HG03097 (cell line): Measurements from ENCODE around the gene FKBP2.

Experiments
- ATAC-seq: cut with Tn5 transposase; IDR thresholded peaks from one replicate; pipeline ENCODE4 v1.9.1; 2021; ENCODE audit not compliant: unreplicated experiment, low FRiP score

Gene FKBP2

DNA sequence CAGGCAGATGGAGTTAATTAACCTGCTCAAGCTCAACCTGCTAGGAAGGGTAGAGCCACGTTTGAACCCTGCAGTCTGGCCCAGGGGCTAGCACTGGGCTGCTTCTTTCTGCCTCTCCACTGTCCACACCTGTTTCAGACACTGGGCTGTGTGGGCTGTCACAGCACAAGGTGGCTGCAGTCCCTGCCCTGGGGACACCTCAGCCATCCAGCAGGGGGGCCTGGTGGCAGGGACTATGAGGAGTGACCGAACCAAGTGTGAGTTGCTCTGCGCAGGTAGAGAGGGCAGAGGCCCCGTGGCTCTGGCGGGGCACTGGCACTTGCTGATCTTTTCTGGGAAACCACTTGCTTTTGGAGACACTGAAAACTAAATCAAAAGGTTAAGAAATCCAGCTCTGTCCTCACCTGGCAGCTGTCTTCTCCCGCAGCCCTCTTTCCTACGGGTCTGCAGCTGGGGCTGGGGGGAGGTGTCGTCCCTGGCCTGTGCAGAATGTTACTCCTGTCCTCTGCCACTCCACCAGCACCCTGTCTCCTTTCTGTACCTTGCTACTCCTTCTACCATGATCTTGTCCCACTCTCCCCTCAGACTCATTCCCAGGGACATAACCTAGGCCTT lies 37.8 kb downstream of the FKBP2 start:
- no peak for ATAC-seq

- ATAC-seq: no peak
Observed at GRCh38 chr11:64281957-64282770, 41.3 kb downstream of the FKBP2 start.

- no peak for ATAC-seq
Observed at GRCh38 chr11:64283092-64283491, 42.2 kb downstream of the FKBP2 start.

- peak; percentile 49 for ATAC-seq
Observed at GRCh38 chr11:64284048-64284961, 43.4 kb downstream of the FKBP2 start, which contains the start of gene BAD. TSS of gene BAD (minus strand) at chr11:64284665. CDS start at chr11:64284368, 297 bp downstream.

DNA sequence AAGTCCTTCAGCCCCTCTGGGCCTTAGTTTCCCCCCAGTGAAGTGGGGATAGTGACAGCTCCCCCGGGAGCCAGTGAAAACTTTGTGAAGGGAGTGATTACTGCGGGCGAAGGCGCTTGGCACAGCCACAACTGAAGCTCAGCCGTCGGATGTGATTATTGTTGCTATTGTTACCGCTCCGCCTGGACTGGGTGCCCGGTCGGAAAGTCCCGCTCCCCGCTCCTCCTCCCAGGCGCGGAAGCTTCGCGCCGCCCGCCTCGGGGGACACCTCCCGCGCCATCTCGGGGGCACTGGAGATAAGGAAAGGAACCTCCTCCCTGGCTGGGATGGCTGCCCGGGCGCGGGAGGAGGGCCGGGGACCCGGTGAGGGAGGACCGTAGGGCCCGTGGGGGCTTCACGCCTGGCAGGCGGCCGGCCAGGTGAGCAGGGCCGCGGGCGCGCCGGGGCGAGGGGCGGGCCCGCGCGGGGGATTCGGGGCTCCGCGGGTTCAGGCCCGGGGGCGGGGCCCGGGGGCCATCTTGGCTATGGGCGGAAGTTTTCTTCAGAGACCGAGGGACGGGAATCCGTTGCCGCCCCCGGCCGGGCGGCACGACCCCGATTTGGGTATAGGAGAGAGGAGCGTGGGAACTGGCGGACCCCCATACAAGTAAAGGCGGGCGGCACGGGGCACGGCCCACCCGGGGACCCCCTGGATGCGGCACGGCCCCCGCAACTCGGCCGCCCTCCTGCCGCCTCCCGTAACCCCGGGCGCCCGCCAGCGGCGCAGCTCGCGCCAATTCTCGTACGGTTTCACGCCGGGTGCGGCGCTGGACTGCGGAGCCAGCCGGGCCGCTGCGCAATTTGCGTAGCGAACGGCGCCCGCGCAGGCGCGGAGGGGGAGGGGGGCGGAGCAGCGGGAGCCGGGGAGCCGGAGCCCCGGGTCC lies 44.3 kb downstream of the FKBP2 start, which contains the start of gene GPR137:
GPR137 (plus strand) TSS at position 887 of the 923 bp plus-strand sequence. CDS start 677 bp downstream, outside the sequence.
- peak; percentile 58 for ATAC-seq

- no peak for ATAC-seq
Observed at GRCh38 chr11:64285885-64286800, 45.2 kb downstream of the FKBP2 start.

DNA sequence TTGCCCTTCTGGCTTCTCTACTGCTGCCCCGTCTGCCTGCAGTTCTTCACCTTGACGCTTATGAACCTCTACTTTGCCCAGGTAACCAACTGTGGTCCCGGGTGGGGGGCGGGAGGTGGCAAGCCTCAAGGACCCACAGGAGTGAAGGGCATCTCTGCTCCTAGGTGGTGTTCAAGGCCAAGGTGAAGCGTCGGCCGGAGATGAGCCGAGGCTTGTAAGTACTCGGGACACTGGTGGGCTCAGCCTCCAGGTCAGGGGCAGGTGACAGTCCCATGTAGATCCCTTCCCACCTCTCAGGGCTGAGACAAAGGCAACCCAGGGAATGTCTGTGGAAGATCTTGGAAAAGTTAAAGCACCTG lies 45.9 kb downstream of the FKBP2 start:
- ATAC-seq: no peak

GRCh38 chr11:64287676-64288352 lies 46.9 kb downstream of the FKBP2 start:
- ATAC-seq: no peak

GRCh38 chr11:64288353-64288750 lies 47.5 kb downstream of the FKBP2 start:
- ATAC-seq: no peak

GRCh38 chr11:64289002-64289564 lies 48.2 kb downstream of the FKBP2 start:
- ATAC-seq: no peak

GRCh38 chr11:64290352-64291261 lies 49.7 kb downstream of the FKBP2 start:
- no peak for ATAC-seq

DNA sequence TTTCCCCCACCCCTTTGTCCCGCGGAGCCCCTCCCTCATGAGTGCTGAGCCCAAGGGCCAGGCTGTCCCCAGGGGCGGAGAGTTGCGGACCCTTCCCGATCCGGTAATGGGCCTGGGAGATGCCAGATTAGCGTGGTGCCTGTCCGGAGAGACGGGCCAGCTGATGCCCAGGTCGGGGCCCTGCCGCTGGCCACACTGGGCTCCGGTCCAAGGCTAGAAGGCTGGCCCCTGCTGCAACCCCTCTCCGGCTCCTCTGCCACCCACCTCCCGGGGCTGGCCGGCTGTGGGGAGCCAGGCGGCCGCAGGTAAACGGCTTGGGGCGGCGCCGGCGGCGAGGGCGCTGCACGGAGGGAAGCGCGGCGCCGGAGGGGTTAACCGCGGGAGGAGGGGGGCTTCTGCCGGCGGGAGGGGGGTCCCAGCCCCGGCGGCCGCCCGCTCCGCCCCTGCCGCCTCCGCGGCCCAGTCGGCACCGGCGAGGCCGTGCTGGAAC lies 50.4 kb downstream of the FKBP2 start, which contains the start of gene KCNK4:
KCNK4 (plus strand) TSS at position 41 of the 490 bp plus-strand sequence. CDS start 1,717 bp downstream, outside the sequence.
- no peak for ATAC-seq

- no peak for ATAC-seq
Observed at GRCh38 chr11:64291752-64292459, 51.0 kb downstream of the FKBP2 start.

DNA sequence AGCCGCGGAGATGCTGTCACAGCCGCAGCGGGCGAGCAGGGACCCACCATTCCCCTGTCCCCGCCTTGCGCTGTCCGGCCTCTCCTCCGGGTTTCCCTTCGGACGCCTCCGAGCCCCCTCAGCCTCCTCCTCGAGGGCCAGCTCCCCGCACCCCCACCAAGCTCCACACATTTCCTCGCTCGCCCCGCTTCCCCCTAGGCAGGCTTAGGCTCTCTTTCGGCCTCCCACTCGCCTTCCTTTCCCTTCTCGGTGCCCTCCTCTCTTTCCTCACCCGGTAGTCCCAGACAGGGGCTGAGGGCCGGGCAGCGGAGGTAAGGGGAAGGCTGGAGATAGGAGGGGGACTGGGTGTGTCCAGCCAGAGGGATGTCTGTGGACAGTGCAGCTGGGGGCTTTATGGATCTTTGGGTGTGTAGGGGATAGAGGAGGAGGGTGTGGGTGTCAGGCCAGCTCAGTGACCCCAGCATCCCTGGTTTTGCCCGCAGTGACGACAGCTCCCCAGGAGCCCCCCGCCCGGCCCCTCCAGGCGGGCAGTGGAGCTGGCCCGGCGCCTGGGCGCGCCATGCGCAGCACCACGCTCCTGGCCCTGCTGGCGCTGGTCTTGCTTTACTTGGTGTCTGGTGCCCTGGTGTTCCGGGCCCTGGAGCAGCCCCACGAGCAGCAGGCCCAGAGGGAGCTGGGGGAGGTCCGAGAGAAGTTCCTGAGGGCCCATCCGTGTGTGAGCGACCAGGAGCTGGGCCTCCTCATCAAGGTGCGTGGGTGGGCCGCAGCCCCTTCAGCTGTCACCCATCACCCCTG lies 51.8 kb downstream of the FKBP2 start:
- no peak for ATAC-seq
